ENCODE results near the gene GATAD2A.
"Not testable (repeated sequence)": the region's sequence is repeated elsewhere in the genome, so short reads cannot be mapped to it uniquely, and the experiment has no call there.

GATAD2A gene, protein sequence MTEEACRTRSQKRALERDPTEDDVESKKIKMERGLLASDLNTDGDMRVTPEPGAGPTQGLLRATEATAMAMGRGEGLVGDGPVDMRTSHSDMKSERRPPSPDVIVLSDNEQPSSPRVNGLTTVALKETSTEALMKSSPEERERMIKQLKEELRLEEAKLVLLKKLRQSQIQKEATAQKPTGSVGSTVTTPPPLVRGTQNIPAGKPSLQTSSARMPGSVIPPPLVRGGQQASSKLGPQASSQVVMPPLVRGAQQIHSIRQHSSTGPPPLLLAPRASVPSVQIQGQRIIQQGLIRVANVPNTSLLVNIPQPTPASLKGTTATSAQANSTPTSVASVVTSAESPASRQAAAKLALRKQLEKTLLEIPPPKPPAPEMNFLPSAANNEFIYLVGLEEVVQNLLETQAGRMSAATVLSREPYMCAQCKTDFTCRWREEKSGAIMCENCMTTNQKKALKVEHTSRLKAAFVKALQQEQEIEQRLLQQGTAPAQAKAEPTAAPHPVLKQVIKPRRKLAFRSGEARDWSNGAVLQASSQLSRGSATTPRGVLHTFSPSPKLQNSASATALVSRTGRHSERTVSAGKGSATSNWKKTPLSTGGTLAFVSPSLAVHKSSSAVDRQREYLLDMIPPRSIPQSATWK

DNA sequence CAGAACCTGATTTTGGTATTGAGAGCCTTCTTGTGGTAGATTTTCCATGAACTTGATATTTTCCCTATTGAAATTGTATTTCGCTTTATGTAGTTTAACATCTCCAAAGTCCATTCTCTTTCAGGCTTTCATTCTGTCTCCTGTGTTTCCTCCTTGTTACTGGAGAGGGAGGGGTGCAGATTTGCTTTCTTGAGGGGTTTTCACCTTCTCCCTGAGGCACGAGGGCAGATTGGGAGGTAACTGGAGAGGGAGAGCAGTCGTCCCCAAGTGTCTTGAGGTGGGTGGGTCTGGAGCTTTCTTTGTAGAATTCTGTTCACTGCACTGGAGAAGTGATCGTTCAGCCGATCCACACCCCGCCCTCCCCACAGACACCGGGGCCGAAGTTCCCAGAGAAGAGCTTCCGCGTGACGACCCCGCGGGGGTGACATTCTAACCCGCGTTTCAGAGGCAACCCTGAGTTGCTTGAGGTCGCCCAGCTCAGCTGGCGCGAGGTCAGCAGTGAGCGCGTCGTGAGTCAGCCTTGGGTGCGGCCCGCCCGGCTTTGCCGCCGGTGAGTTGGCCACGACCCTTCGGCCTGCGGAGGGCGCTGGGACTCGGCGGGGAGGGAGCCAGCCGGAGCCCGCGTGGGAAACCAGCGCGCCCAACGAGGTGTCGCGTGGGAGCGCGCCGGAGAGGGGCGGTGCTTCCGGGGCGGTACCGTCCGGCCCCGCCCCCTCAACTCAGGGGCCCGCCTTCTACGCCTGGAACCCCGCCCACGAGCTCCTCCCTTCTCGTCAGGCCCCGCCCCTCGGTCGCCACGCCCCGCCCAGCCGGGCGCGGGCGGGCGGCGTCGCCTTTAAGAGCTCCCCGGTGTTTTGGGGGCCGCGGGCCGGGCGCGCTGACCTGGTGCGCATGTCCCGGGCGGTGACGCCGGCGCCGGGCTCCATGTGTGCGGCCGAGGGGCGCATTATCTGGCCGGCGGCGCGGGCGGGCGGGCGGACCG, at the start of gene GATAD2A:
Gene GATAD2A (plus strand): TSS at position 797 of the 982 bp plus-strand sequence. CDS start 59,671 bp downstream, outside the sequence.
- peak; percentile 78 to 86 for DNase-seq

DNA sequence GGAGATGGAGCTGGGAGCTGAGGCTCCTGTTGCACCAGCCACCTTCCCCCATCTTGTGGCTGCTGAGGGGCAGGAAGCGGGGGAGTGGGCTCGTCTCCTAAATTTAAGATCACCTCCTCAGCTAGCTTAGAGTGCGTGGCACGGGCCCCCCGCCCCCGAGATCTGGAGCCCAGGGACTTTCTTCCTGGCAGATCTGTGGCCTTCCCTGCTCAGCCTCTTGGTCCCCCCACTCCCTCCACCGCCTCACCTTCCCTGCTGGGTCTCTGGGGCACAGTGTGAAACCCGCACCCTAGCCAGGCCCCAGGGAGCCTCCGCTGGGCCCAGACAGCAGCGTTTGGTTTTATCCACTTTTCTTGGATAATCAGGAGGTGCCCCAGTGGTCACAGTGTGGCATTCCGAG, 49.0 kb upstream of the GATAD2A start:
- no peak for DNase-seq

DNA sequence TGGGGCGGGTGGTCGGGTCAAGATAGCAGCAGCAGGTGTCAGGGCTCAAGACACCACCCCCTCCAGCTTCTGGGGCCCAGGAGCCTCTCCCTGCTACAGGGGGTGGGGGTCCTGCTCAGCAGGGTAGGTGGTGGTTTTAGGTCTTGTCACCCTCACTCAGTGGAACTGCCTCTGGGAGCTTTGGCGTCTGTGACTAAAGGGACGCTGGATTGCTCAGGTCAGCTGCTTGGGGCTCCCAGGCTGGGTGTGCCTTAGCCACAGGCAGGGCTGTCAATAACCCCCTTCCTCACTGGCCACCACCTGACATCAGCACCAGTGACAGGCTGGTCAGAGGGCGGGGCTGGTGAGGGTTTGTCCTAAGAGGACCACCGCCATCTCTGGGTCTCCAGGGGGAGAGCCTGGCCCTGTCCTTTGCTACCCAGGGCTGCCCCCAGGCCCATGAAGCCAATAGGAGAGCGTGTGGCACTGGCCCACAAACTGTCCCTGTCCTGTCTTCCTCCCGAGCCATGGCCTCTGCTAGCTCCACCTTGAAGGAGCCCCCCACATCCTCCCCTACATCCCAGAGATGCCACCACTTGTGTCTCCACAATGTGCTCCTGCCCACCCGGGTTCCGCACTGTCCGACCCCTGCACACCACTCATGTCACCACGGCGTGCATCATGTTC, 48.4 kb upstream of the GATAD2A start:
- no peak for DNase-seq

DNA sequence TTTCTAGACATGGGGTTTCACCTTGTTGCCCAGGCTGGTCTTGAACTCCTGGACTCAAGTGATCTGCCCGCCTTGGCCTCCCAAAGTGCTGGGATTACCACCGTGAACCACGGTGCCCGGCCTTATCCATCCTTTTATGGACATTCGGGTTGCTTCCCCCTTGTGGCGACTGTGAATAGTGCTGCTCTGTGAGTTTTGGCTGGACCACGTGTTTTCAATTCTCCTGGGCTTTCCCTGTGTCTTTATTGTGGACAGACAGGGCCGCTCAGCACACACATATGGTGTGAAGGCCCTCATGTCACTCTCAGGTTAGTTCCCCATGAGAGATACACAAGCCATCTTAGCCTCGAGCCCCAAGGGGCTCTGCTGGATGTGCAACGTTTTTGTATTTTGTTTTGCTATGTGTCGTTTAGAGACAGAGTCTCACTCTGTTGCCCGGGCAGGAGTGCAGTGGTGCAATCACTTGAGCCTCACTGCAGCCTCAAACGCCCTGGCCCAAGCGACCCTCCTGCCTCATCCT, 44.3 kb upstream of the GATAD2A start:
- DNase-seq, result peak; percentile 68 to 75

DNA sequence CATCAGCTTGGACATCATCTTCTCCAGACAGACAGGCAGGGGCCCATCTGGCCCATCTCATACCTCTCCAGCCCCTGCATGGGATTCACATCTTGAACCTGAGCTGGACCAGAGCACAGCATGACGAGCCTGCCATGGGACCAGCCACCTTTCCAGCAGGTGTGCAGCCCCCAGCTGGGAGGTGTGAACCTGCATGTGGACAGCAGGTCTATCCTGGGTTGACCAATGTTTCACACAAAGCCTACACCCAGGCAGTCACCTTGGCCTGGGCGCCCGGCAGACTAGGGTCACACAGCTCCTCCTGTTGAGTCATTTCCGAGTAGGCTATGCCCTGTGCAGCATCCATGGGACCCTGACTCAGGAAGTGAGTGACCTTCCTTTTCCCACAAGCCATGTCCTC, 43.4 kb upstream of the GATAD2A start:
- no peak for DNase-seq

DNA sequence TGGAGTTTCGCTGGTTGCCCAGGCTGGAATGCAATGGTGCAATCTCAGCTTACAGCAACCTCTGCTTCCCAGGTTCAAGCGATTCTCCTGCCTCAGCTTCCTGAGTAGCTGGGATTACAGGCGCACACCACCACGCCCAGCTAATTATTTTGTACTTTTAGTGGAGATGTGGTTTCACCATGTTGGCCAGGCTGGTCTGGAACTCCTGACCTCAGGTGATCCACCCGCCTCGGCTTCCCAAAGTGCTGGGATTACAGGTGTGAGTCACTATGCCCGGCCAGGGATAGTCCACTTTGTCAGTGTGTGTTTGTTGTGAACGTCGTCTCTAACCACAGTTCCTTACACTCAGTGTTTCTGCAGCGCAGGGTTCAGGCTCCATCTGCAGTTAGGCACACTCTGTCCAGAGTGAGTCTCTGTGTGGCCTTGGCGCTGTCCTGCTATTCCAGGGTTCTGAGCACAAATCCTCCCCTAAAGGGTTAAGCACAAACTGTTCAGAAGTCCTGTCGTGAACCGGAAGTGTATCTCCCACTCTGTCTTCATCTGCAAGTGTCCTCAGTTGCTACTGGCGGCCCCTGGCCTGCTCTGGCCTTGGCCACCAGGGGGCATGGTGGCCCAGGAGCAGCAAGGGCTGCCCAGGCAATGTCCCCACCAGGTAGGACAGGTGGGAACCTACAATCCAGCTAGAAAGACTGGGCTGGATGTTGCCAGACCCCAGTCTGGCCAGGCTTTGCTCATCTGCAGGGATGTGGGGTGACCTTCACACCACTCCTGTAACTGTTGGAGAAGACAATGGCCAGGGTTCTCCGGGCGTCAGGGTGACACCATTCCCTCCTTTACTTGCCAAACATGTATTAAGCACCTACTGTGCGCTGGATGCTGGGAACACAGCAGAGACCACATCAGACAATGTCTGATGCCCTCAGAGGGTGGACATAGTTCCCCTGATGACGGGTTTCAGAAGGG, 38.8 kb upstream of the GATAD2A start:
- DNase-seq, result peak; percentile 64 to 68

DNA sequence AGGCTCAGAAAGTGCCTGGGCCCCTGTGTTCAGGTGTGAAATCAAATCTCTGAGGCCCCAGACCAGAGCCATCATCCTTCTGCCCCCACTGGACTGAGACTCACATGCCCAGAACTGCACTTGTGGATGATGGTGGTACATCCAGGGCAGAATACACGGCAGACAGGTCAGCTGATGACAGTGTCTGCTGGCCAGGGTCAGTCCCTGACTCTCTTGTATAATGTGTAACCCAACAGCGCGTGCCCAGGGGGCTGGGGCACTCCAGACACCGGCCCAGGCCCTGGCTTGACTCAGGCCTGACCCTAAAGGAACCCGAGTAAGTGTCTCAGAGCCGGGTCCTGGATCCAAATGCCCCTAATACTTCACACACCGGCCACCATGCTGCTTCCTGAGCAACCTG, 37.4 kb upstream of the GATAD2A start:
- no peak for DNase-seq

DNA sequence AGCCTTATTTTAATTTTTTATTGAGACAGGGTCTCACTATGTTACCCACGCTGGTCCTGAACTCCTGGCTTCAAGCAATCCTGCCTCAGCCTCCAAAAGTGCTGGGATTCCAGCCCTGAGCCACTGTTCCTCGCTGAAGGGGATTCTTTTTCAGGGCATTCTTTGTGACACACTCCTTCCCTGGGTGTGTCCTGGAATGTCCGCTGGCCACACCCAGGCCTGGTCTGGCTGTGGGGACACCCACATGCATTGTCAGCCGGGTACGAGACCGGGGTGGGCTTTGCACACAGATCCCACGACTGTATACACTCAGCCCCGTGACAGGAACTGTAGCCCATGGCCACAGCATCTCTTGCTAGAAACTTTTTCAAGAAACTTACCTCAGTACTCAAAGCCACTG, 34.4 kb upstream of the GATAD2A start:
- DNase-seq, result no peak

DNA sequence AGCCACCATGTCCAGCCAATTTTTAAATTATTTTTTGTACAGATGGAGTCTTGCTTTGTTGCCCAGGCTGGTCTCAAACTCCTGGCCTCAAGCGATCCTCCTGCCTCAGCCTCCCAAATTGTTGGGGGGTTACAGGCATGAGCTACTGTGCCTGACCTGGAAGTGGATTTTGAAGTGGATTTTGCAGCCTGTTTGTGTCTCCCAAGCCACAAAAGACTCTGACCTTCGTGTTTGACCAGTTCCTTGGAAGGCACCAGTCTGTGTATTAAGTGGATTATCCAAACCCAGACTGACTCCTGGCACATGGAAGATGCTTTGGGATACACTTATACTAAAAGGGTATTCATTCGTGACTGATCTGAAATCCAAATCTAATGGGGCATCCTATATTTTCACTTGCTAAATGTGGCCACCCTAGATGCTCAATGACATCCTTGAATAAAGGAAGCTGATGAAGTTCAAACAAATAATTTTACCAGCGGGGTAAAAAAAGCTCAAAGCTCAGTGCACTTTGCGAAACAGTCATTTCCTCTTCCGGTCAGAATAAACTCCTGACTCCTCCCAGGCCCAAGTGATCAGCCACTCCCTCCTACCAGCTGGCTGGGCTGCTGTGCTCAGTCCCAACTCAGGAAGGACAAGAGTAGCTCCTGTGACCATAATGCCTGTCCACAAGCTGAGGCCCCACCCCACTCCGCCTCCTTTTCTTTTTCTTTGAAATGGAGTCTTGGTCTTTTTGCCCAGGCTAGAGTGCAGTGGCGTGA, 32.6 kb upstream of the GATAD2A start:
- peak; percentile 95 for DNase-seq

DNA sequence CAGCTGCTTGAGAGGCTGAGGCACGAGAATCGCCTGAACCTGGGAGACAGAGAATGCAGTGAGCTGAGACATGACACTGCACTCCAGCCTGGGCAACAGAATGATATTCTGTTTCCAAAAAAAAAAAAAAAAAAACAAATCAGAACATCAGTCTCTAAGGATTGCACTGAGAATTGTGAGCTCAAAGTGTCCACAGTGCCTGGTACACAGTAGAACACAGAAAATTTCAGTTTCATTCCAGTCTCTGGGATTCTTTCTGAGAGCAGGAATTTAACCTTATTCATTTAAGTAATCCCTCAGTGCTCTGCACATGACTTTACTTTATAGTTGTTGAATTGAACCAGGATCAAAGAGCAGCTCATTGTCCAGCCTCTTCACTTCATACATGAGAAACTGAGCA, 25.9 kb upstream of the GATAD2A start:
- no peak for DNase-seq

DNA sequence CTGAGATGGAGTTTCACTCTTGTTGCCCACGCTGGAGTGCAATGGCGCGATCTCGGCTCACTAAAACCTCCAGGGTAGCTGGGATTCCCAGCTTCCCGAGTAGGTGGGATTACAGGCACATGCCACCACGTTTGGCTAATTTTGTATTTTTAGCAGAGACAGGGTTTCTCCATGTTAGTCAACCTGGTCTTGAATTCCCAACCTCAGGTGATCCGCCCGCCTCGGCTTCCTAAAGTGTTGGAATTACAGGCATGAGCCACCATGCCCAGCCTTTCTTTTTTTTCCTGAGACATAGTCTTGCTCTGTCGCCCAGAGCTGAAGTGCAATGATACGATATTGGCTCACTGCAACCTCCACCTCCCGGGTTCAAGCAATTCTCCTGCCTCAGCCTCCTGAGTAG, 25.2 kb upstream of the GATAD2A start:
- not testable (repeated sequence) for DNase-seq

DNA sequence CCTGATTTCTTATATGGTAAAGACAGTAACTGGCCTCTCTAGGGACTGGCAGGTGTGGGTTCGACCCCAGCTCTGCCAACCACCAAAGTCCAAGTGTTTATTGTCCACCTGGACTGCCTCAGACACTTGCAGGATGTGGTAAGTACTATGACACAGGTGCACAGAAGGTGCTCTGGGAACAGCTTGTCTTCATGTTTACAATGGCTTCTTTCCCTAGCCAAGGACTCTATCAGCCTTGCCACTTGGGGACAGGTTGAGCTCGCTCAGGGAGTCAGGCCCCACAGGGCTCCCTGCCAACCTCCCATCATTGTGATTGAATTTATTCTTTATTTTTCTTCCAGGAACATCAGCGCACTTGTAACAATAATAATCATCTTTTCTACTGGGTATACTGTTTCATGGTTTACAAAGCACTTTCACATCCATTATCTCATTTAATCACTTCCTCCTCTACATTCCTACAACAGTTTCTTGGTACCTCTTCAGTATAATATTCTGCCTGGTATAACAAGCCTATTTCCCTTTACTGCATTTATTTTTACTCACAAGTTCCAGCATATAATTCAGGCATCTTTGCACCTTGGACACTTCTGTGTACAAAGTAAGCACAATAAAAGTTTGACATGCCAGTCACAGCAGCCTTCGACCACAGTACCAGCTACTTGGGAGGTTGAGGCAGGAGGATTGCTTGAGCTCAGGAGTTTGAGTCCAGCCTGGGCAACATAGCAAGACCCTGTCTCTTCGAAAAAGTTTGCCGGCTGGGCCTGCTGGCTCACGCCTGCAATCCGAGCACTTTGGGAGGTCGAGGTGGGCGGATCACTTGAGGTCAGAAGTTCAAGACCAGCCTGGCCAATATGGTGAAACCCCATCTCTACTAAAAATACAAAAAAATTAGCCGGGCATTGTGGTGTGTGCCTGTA, 24.2 kb upstream of the GATAD2A start:
- DNase-seq, result no peak

DNA sequence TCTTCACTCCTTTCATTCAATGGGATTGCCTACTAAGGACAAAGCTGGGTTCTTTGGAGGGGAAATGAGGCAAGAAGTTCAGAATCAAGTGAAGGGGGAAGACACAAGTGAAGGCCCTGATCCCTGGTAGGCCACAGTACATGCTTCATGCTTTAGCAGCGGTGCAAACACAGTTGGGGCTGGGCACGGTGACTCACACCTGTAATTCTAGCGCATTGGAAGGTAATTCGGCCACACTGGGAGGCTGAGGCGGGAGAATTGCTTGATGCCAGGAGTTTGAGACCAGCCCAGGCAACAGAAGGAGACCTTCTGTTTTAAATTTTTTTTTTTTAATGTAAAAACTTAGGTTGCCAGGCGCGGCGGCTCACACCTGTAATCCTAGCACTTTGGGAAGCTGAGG, 23.4 kb upstream of the GATAD2A start:
- DNase-seq, result no peak

DNA sequence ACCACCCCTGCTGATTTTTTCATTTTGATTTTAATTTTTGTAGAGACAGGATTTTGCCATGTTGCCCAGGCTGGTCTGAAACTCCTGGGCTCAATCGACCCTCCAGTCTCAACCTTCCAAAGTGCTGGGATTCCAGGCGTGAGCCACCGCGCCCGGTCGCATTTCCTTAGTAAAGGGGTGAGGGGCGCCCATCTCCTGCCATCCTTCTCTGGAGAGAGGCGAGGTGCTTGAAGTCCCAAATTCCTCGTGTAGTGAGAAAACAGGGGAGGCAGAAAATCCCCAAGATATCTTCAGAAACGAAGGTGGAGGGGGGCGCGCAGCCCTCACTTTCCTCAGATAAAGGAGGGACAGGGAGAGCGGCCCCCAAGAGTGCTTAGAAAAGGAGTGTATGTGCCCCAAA, 21.0 kb upstream of the GATAD2A start:
- no peak for DNase-seq

DNA sequence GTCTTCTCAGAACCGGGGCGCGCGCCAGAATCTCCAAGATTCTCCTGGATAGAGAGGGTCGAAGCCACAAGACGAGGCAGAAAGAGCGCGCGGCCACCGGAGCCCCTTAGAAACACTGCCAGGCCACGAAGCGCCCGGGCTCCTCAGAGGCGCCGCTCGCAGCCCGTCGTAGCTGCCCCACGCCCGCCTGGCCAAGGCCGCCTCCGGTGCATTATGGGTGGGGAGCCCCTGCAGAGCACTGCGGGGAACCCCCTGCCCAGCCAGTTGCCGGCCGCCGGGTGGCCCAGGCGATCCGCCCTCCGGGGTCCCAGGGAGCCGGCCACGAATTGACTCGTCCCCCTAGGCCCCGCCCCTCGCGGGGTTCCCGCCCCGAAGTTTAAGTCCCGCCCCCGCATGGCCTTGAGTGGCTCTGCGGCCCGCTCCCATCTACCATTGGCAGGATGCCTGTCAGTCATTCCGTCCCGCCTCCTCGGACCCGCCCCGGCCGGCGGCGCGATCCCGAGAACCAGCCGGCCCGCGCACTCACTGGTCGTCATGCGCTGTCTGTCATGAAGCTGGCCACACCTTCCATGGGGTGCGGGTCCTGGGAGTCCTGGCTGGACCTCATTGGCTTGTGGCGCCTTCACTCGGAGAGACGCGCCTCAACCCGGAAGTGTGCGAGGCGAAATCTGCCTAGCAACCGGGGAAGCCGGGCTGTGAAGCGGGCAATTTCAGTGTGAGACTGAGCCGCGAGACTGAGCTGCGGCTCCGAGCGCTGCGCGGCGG, 20.2 kb upstream of the GATAD2A start:
- peak; percentile 97 for DNase-seq

DNA sequence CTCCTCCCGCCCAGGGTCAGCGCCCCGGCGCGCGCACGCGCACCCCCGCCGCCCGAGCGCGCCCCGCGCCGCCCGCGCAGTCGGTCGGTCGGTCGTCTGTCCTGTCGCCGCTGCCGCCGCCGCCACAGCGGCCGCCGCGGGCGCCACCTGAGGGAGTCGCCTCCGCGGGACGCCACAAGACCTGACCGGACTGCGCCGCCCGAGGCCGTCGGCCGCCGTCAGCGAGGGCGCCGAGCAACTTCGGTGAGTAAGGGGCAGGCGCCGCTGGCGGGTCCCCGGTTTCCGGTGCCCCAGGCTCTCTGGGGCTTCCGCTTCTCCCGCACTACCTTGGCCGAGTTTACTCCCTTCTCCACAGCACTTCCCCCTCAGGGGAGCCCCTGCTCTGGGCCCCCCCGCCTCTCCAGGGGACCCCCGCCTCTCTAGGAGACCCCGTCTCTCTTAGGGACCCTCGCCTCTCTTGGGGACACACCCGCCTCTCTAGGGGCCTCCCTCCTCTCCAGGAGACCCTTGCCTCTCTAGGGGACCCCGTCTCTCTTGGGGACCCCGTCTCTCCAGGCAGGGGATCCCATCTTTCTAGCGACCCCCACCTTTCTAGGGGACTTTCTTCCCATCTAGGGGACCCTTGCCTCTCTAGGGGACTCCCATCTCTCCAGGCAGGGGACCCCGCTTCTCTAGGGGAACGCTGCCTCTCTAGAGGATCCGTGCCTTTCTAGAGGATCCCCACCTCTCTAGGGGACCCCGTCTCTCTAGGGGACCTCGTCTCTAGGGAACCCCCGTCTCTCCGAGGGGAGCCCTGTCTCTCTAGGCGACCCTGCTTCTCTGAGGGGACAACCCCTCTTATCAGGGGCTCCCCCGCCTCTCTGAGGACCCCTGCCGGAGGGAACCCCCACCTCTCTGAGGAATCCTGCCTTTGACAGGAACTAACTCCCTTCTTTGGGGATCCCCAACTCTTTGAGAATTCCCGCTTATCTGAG, 19.3 kb upstream of the GATAD2A start:
- peak in 1 of 2 experiments; percentile 10 for DNase-seq

DNA sequence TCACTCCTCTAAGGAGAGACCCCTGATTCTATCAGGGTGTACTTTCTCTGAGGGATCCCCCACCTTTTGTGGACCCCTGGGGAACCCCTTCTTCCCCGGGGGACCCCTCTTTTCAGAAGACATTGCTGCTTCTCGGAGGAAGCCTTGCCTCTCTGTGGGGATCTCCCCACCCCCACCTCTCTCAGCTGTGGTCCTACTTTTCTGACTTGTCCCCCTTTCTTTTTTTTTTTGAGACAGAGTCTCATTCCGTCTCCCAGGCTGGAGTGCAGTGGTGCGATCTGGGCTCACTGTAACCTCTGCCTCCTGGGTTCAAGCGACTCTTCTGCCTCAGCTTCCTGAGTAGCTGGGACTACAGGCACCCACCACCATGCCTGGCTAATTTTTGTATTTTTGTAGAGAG, 18.4 kb upstream of the GATAD2A start:
- no peak for DNase-seq

Measured in AML-193 (cell line).